ENCODE results near the gene PKP3.
"Not testable (repeated sequence)": the region's sequence is repeated elsewhere in the genome, so short reads cannot be mapped to it uniquely, and the experiment has no call there.

Gene PKP3

DNA sequence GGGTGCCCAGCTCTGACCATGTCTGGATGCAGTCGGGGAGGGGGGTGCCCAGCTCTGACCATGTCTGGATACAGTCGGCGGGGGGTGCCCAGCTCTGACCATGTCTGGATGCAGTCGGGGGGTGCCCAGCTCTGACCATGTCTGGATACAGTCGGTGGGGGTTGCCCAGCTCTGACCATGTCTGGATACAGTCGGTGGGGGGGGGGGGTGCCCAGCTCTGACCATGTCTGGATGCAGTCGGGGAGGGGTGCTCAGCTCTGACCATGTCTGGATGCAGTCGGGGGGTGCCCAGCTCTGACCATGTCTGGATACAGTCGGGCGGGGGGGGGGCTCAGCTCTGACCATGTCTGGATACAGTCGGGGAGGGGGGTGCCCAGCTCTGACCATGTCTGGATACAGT lies 17.5 kb downstream of the PKP3 start:
- not testable (repeated sequence) for H3K27ac ChIP-seq (ENCODE audit: low read depth in 2 of 2, low read length in 2 of 2); H3K36me3 ChIP-seq (ENCODE audit: control insufficient read depth in 2 of 2, insufficient read depth in 2 of 2, low read length in 2 of 2); H3K9me3 ChIP-seq (ENCODE audit: control insufficient read depth in 2 of 2, low read length in 2 of 2); H3K27me3 ChIP-seq (ENCODE audit: control insufficient read depth in 2 of 2, insufficient read depth in 2 of 2, low read length in 2 of 2); H3K4me3 ChIP-seq (ENCODE audit: low read length in 2 of 2); H3K9ac ChIP-seq (ENCODE audit: low read depth in 1 of 2, low read length in 2 of 2)
- peaks cover 23 to 26% of the 10 kb centered on the region in 2 donors for H3K4me1 ChIP-seq (ENCODE audit: control insufficient read depth in 2 of 2, insufficient read depth in 2 of 2, low read length in 2 of 2)

DNA sequence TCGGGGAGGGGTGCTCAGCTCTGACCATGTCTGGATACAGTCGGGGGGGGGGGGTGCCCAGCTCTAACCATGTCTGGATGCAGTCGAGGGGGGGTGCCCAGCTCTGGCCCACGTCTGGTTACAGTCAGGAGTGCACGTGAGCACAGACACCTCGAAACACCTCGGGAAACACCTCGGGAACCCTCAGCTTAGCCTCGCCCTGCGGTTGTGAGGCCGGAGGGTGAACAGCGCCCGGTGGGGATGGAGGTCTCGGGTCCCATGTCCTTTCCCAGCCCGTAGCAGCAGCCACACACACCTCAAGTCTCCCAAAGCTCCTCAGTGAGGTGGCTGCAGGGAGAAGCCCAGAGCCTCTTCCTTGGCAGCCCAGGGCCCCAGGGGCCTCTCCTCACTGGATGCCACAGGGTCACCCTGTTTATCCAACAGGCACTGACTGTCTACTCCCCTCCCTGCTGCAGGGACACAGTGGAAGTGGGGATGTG lies 18.7 kb downstream of the PKP3 start:
- Histone ChIP-seq H3K4me1 (ENCODE audit: control insufficient read depth in 2 of 2, insufficient read depth in 2 of 2, low read length in 2 of 2) (peaks cover 16 to 18% of the 10 kb centered on the region in 2 donors), H3K9ac (ENCODE audit: low read depth in 1 of 2, low read length in 2 of 2) (no peak overlapping the region), H3K27me3 (ENCODE audit: control insufficient read depth in 2 of 2, insufficient read depth in 2 of 2, low read length in 2 of 2) (no peaks in the 10 kb centered on the region), H3K36me3 (ENCODE audit: control insufficient read depth in 2 of 2, insufficient read depth in 2 of 2, low read length in 2 of 2) (no peaks in the 10 kb centered on the region), H3K9me3 (ENCODE audit: control insufficient read depth in 2 of 2, low read length in 2 of 2) (no peaks in the 10 kb centered on the region), H3K27ac (ENCODE audit: low read depth in 2 of 2, low read length in 2 of 2) (no peak overlapping the region), H3K4me3 (ENCODE audit: low read length in 2 of 2) (no peak overlapping the region)

GRCh38 chr11:413120-414081 lies 19.4 kb downstream of the PKP3 start:
- no peak overlapping the region for H3K27ac ChIP-seq (ENCODE audit: low read depth in 2 of 2, low read length in 2 of 2)
- H3K9me3 ChIP-seq (ENCODE audit: control insufficient read depth in 2 of 2, low read length in 2 of 2): no peaks in the 10 kb centered on the region
- no peak overlapping the region for H3K9ac ChIP-seq (ENCODE audit: low read depth in 1 of 2, low read length in 2 of 2)
- no peaks in the 10 kb centered on the region for H3K36me3 ChIP-seq (ENCODE audit: control insufficient read depth in 2 of 2, insufficient read depth in 2 of 2, low read length in 2 of 2)
- peak overlapping the region in 1 of 2 donors; percentile 16 for H3K4me3 ChIP-seq (ENCODE audit: low read length in 2 of 2)
- peaks cover 14 to 18% of the 10 kb centered on the region in 2 donors for H3K4me1 ChIP-seq (ENCODE audit: control insufficient read depth in 2 of 2, insufficient read depth in 2 of 2, low read length in 2 of 2)
- H3K27me3 ChIP-seq (ENCODE audit: control insufficient read depth in 2 of 2, insufficient read depth in 2 of 2, low read length in 2 of 2): no peaks in the 10 kb centered on the region

DNA sequence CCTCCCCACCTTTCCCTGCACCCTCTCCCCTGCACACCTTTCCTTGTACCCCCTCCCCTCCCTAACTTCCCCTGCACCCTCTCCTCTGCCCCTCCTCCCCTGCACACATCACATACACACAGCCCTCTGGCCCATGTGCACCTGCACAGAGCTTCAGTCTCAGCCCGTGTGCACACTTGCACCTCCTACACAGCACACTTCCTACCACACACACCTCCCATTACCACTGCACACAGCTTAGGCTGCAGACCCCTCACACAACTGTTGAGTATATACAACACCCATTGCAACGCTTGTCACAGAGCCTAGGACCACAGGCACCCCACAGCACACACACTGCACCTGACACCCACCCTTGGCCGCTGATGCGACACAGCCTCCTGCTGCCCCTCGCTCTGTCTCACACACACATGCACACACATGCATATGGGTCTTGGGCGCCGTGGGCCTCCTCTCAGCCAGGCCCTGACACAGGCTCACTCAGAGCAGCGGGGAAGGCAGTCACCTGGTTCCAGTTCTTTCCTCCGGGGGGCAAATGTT lies 20.4 kb downstream of the PKP3 start:
- peak overlapping the region; percentile 56 to 71 for H3K4me3 ChIP-seq (ENCODE audit: low read length in 2 of 2)
- peak overlapping the region in 1 of 2 donors; percentile 56 for H3K27ac ChIP-seq (ENCODE audit: low read depth in 2 of 2, low read length in 2 of 2)

DNA sequence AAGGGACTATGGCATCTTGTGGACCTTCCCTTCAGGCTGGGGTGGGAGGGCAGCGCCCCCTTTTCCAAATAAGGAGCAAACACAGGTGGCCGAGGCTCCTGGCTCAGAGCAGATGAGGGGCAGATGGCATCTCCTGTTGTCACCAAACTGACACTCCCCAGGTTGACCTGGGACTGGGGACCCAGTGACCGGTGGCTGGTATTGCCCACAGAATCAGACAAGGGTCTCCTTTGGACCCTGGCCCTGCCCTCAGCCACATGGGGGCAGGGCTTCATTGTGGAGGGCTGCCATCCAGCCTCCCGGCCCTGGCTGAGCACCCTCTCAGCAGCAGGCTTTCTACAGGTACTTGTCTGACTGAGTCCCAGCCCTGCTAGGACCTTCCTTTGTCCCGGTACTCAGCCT lies 21.6 kb downstream of the PKP3 start:
- Histone ChIP-seq H3K9me3 (ENCODE audit: control insufficient read depth in 2 of 2, low read length in 2 of 2) (no peaks in the 10 kb centered on the region), H3K27ac (ENCODE audit: low read depth in 2 of 2, low read length in 2 of 2) (peak overlapping the region; percentile 92 to 95), H3K4me1 (ENCODE audit: control insufficient read depth in 2 of 2, insufficient read depth in 2 of 2, low read length in 2 of 2) (peaks cover 14 to 18% of the 10 kb centered on the region in 2 donors), H3K4me3 (ENCODE audit: low read length in 2 of 2) (peak overlapping the region; percentile 66 to 71), H3K36me3 (ENCODE audit: control insufficient read depth in 2 of 2, insufficient read depth in 2 of 2, low read length in 2 of 2) (no peaks in the 10 kb centered on the region), H3K27me3 (ENCODE audit: control insufficient read depth in 2 of 2, insufficient read depth in 2 of 2, low read length in 2 of 2) (no peaks in the 10 kb centered on the region), H3K9ac (ENCODE audit: low read depth in 1 of 2, low read length in 2 of 2) (peak overlapping the region; percentile 68 to 94)

More for the DNA sequence above, 20.4 kb downstream of the PKP3 start:
- no peaks in the 10 kb centered on the region for H3K9me3 ChIP-seq (ENCODE audit: control insufficient read depth in 2 of 2, low read length in 2 of 2)
- peaks cover 14 to 18% of the 10 kb centered on the region in 2 donors for H3K4me1 ChIP-seq (ENCODE audit: control insufficient read depth in 2 of 2, insufficient read depth in 2 of 2, low read length in 2 of 2)
- H3K36me3 ChIP-seq (ENCODE audit: control insufficient read depth in 2 of 2, insufficient read depth in 2 of 2, low read length in 2 of 2): no peaks in the 10 kb centered on the region
- H3K9ac ChIP-seq (ENCODE audit: low read depth in 1 of 2, low read length in 2 of 2): peak overlapping the region; percentile 23 to 63
- no peaks in the 10 kb centered on the region for H3K27me3 ChIP-seq (ENCODE audit: control insufficient read depth in 2 of 2, insufficient read depth in 2 of 2, low read length in 2 of 2)

DNA sequence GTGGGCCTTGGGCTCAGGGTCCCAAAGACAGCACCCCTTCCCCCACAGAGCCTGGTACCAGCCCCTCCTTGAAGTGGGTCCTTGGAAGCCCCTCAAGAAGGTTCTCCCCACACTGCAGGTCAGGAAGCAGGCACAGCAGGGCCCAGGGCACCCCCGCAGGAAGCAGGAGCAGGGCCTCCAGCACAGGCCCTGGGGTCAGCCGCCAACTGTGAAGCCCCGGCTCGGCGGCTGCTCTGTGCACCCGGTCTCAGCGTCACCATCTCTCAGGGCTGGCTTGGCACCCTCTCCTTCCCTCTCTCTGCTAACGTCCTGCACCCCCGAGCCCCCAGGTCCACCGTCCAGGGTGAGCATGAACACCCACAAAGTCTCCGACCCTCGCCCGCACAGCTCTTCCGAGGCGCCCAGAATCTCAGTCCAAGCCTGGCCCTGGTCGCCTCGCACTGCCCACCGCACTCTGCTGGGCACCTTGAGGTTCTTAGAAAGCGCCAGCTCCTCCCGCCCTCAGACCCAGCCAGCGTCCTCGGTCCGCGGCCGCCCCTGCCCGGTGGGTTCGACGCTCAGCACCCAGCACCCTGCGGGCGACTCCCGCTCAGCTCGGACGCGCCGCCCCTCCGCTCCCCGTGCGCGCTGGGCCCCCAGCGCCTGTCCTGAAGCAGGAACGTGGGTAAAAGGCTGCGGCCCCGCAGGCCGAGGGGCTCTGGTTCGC lies 22.2 kb downstream of the PKP3 start:
- peak overlapping the region; percentile 68 to 94 for H3K9ac ChIP-seq (ENCODE audit: low read depth in 1 of 2, low read length in 2 of 2)

GRCh38 chr11:416757-417621 lies 23.0 kb downstream of the PKP3 start:
- peak overlapping the region; percentile 66 to 71 for H3K4me3 ChIP-seq (ENCODE audit: low read length in 2 of 2)
- H3K9ac ChIP-seq (ENCODE audit: low read depth in 1 of 2, low read length in 2 of 2): peak overlapping the region; percentile 75 to 94
- H3K4me1 ChIP-seq (ENCODE audit: control insufficient read depth in 2 of 2, insufficient read depth in 2 of 2, low read length in 2 of 2): peaks cover 14 to 18% of the 10 kb centered on the region in 2 donors
- H3K36me3 ChIP-seq (ENCODE audit: control insufficient read depth in 2 of 2, insufficient read depth in 2 of 2, low read length in 2 of 2): no peaks in the 10 kb centered on the region
- no peaks in the 10 kb centered on the region for H3K9me3 ChIP-seq (ENCODE audit: control insufficient read depth in 2 of 2, low read length in 2 of 2)
- no peaks in the 10 kb centered on the region for H3K27me3 ChIP-seq (ENCODE audit: control insufficient read depth in 2 of 2, insufficient read depth in 2 of 2, low read length in 2 of 2)
- peak overlapping the region; percentile 92 to 95 for H3K27ac ChIP-seq (ENCODE audit: low read depth in 2 of 2, low read length in 2 of 2)

More for the DNA sequence above, 22.2 kb downstream of the PKP3 start:
- no peaks in the 10 kb centered on the region for H3K9me3 ChIP-seq (ENCODE audit: control insufficient read depth in 2 of 2, low read length in 2 of 2)
- no peaks in the 10 kb centered on the region for H3K36me3 ChIP-seq (ENCODE audit: control insufficient read depth in 2 of 2, insufficient read depth in 2 of 2, low read length in 2 of 2)
- H3K27me3 ChIP-seq (ENCODE audit: control insufficient read depth in 2 of 2, insufficient read depth in 2 of 2, low read length in 2 of 2): no peaks in the 10 kb centered on the region
- peak overlapping the region; percentile 66 to 71 for H3K4me3 ChIP-seq (ENCODE audit: low read length in 2 of 2)
- peaks cover 14 to 18% of the 10 kb centered on the region in 2 donors for H3K4me1 ChIP-seq (ENCODE audit: control insufficient read depth in 2 of 2, insufficient read depth in 2 of 2, low read length in 2 of 2)
- peak overlapping the region; percentile 92 to 95 for H3K27ac ChIP-seq (ENCODE audit: low read depth in 2 of 2, low read length in 2 of 2)

GRCh38 chr11:417652-418342 lies 23.8 kb downstream of the PKP3 start:
- H3K27ac ChIP-seq (ENCODE audit: low read depth in 2 of 2, low read length in 2 of 2): peak overlapping the region; percentile 92 to 95
- H3K9me3 ChIP-seq (ENCODE audit: control insufficient read depth in 2 of 2, low read length in 2 of 2): no peaks in the 10 kb centered on the region
- H3K4me3 ChIP-seq (ENCODE audit: low read length in 2 of 2): peak overlapping the region; percentile 66 to 71
- no peaks in the 10 kb centered on the region for H3K27me3 ChIP-seq (ENCODE audit: control insufficient read depth in 2 of 2, insufficient read depth in 2 of 2, low read length in 2 of 2)
- H3K4me1 ChIP-seq (ENCODE audit: control insufficient read depth in 2 of 2, insufficient read depth in 2 of 2, low read length in 2 of 2): peaks cover 14 to 18% of the 10 kb centered on the region in 2 donors
- H3K36me3 ChIP-seq (ENCODE audit: control insufficient read depth in 2 of 2, insufficient read depth in 2 of 2, low read length in 2 of 2): no peaks in the 10 kb centered on the region
- H3K9ac ChIP-seq (ENCODE audit: low read depth in 1 of 2, low read length in 2 of 2): peak overlapping the region in 1 of 2 donors; percentile 94
